Measurements from ENCODE around the gene CDKN2A. TPM values are rescaled to one million over a fixed set of nuclear protein-coding genes. Genes with fewer than 3 reads are reported as not detected.
A peak's percentile ranks its signal among the peaks of the same experiment; 100 is the strongest.

The CDKN2A gene
- total RNA-seq, 1 donor from 2014 or later: not detected

GRCh38 chr9:22008717-22009505 lies 14.7 kb upstream of the CDKN2A start, which contains the start of gene CDKN2B:
TSS of gene CDKN2B (minus strand) at chr9:22009305. CDS start at chr9:22008953, 352 bp downstream.
- H3K9me3 ChIP-seq (ENCODE audit: control insufficient read depth in 3 of 3, low read length in 3 of 3): no peaks in the 10 kb centered on the region
- peak within 1 kb of the TSS; percentile 91 for H3K27ac ChIP-seq (ENCODE audit: low read depth, low read length)
- peak within 1 kb of the TSS; percentile 80 to 93 (median 92) for H3K4me3 ChIP-seq (ENCODE audit: low read length in 3 of 3)
- peaks cover 4 to 9% (median 4%) of the 10 kb centered on the region in 3 donors for H3K36me3 ChIP-seq (ENCODE audit: control insufficient read depth in 3 of 3, insufficient read depth in 3 of 3, low read length in 3 of 3)
- H3K4me1 ChIP-seq (ENCODE audit: control insufficient read depth in 3 of 3, insufficient read depth in 3 of 3, low read length in 3 of 3): peaks cover 3 to 14% (median 3%) of the 10 kb centered on the region in 3 donors
- peak within 1 kb of the TSS; percentile 79 to 92 (median 88) for H3K9ac ChIP-seq (ENCODE audit: low read depth in 1 of 3, low read length in 3 of 3)
- peaks cover 5 to 18% (median 5%) of the 10 kb centered on the region in 3 donors for H3K27me3 ChIP-seq (ENCODE audit: control insufficient read depth in 3 of 3, insufficient read depth in 3 of 3, low read length in 3 of 3)

GRCh38 chr9:22008384-22008716 lies 14.2 kb upstream of the CDKN2A start:
- Histone ChIP-seq H3K27me3 (ENCODE audit: control insufficient read depth in 3 of 3, insufficient read depth in 3 of 3, low read length in 3 of 3) (peaks cover 5 to 18% (median 5%) of the 10 kb centered on the region in 3 donors), H3K9me3 (ENCODE audit: control insufficient read depth in 3 of 3, low read length in 3 of 3) (no peaks in the 10 kb centered on the region), H3K4me3 (ENCODE audit: low read length in 3 of 3) (peak overlapping the region; percentile 80 to 93 (median 92)), H3K4me1 (ENCODE audit: control insufficient read depth in 3 of 3, insufficient read depth in 3 of 3, low read length in 3 of 3) (peaks cover 3 to 14% (median 3%) of the 10 kb centered on the region in 3 donors), H3K27ac (ENCODE audit: low read depth, low read length) (peak overlapping the region; percentile 91), H3K36me3 (ENCODE audit: control insufficient read depth in 3 of 3, insufficient read depth in 3 of 3, low read length in 3 of 3) (peaks cover 4 to 9% (median 4%) of the 10 kb centered on the region in 3 donors), H3K9ac (ENCODE audit: low read depth in 1 of 3, low read length in 3 of 3) (peak overlapping the region; percentile 79 to 92 (median 88))

- Histone ChIP-seq H3K4me3 (ENCODE audit: low read length in 3 of 3) (no peak overlapping the region), H3K27me3 (ENCODE audit: control insufficient read depth in 3 of 3, insufficient read depth in 3 of 3, low read length in 3 of 3) (peaks cover 3 to 18% (median 5%) of the 10 kb centered on the region in 3 donors), H3K36me3 (ENCODE audit: control insufficient read depth in 3 of 3, insufficient read depth in 3 of 3, low read length in 3 of 3) (peaks cover 4 to 9% (median 4%) of the 10 kb centered on the region in 3 donors), H3K9ac (ENCODE audit: low read depth in 1 of 3, low read length in 3 of 3) (no peak overlapping the region), H3K27ac (ENCODE audit: low read depth, low read length) (no peak overlapping the region), H3K4me1 (ENCODE audit: control insufficient read depth in 3 of 3, insufficient read depth in 3 of 3, low read length in 3 of 3) (peaks cover 3 to 14% (median 3%) of the 10 kb centered on the region in 3 donors), H3K9me3 (ENCODE audit: control insufficient read depth in 3 of 3, low read length in 3 of 3) (no peaks in the 10 kb centered on the region)
Observed at GRCh38 chr9:22005702-22006606, 11.8 kb upstream of the CDKN2A start.

GRCh38 chr9:22005021-22005701 lies 11.0 kb upstream of the CDKN2A start:
- Histone ChIP-seq H3K27ac (ENCODE audit: low read depth, low read length) (no peak overlapping the region), H3K27me3 (ENCODE audit: control insufficient read depth in 3 of 3, insufficient read depth in 3 of 3, low read length in 3 of 3) (peaks cover 3 to 18% (median 5%) of the 10 kb centered on the region in 3 donors), H3K4me3 (ENCODE audit: low read length in 3 of 3) (no peak overlapping the region), H3K36me3 (ENCODE audit: control insufficient read depth in 3 of 3, insufficient read depth in 3 of 3, low read length in 3 of 3) (peaks cover 4 to 9% (median 4%) of the 10 kb centered on the region in 3 donors), H3K4me1 (ENCODE audit: control insufficient read depth in 3 of 3, insufficient read depth in 3 of 3, low read length in 3 of 3) (peaks cover 3 to 14% (median 3%) of the 10 kb centered on the region in 3 donors), H3K9me3 (ENCODE audit: control insufficient read depth in 3 of 3, low read length in 3 of 3) (no peaks in the 10 kb centered on the region), H3K9ac (ENCODE audit: low read depth in 1 of 3, low read length in 3 of 3) (no peak overlapping the region)

- peaks cover 3 to 16% (median 5%) of the 10 kb centered on the region in 3 donors for H3K27me3 ChIP-seq (ENCODE audit: control insufficient read depth in 3 of 3, insufficient read depth in 3 of 3, low read length in 3 of 3)
- H3K36me3 ChIP-seq (ENCODE audit: control insufficient read depth in 3 of 3, insufficient read depth in 3 of 3, low read length in 3 of 3): peaks cover 4 to 9% (median 4%) of the 10 kb centered on the region in 3 donors
- H3K27ac ChIP-seq (ENCODE audit: low read depth, low read length): no peak overlapping the region
- no peak overlapping the region for H3K4me3 ChIP-seq (ENCODE audit: low read length in 3 of 3)
- H3K4me1 ChIP-seq (ENCODE audit: control insufficient read depth in 3 of 3, insufficient read depth in 3 of 3, low read length in 3 of 3): no peaks in the 10 kb centered on the region
- H3K9me3 ChIP-seq (ENCODE audit: control insufficient read depth in 3 of 3, low read length in 3 of 3): no peaks in the 10 kb centered on the region
- H3K9ac ChIP-seq (ENCODE audit: low read depth in 1 of 3, low read length in 3 of 3): no peak overlapping the region
Observed at GRCh38 chr9:22002038-22002437, 7.8 kb upstream of the CDKN2A start.

- no peak overlapping the region for H3K27ac ChIP-seq (ENCODE audit: low read depth, low read length)
- H3K27me3 ChIP-seq (ENCODE audit: control insufficient read depth in 3 of 3, insufficient read depth in 3 of 3, low read length in 3 of 3): peaks cover 0 to 11% (median 11%) of the 10 kb centered on the region in 3 donors
- no peak overlapping the region for H3K9ac ChIP-seq (ENCODE audit: low read depth in 1 of 3, low read length in 3 of 3)
- H3K9me3 ChIP-seq (ENCODE audit: control insufficient read depth in 3 of 3, low read length in 3 of 3): no peaks in the 10 kb centered on the region
- peaks cover 5 to 12% (median 11%) of the 10 kb centered on the region in 3 donors for H3K4me1 ChIP-seq (ENCODE audit: control insufficient read depth in 3 of 3, insufficient read depth in 3 of 3, low read length in 3 of 3)
- no peaks in the 10 kb centered on the region for H3K36me3 ChIP-seq (ENCODE audit: control insufficient read depth in 3 of 3, insufficient read depth in 3 of 3, low read length in 3 of 3)
- H3K4me3 ChIP-seq (ENCODE audit: low read length in 3 of 3): no peak overlapping the region
Observed at GRCh38 chr9:21998026-21998425, 3.8 kb upstream of the CDKN2A start.

GRCh38 chr9:21997480-21997879 lies 3.3 kb upstream of the CDKN2A start:
- peaks cover 0 to 11% (median 11%) of the 10 kb centered on the region in 3 donors for H3K27me3 ChIP-seq (ENCODE audit: control insufficient read depth in 3 of 3, insufficient read depth in 3 of 3, low read length in 3 of 3)
- H3K9ac ChIP-seq (ENCODE audit: low read depth in 1 of 3, low read length in 3 of 3): no peak overlapping the region
- H3K36me3 ChIP-seq (ENCODE audit: control insufficient read depth in 3 of 3, insufficient read depth in 3 of 3, low read length in 3 of 3): no peaks in the 10 kb centered on the region
- no peak overlapping the region for H3K4me3 ChIP-seq (ENCODE audit: low read length in 3 of 3)
- peaks cover 5 to 12% (median 11%) of the 10 kb centered on the region in 3 donors for H3K4me1 ChIP-seq (ENCODE audit: control insufficient read depth in 3 of 3, insufficient read depth in 3 of 3, low read length in 3 of 3)
- H3K9me3 ChIP-seq (ENCODE audit: control insufficient read depth in 3 of 3, low read length in 3 of 3): no peaks in the 10 kb centered on the region
- H3K27ac ChIP-seq (ENCODE audit: low read depth, low read length): no peak overlapping the region

- peaks cover 5 to 12% (median 11%) of the 10 kb centered on the region in 3 donors for H3K4me1 ChIP-seq (ENCODE audit: control insufficient read depth in 3 of 3, insufficient read depth in 3 of 3, low read length in 3 of 3)
- no peaks in the 10 kb centered on the region for H3K36me3 ChIP-seq (ENCODE audit: control insufficient read depth in 3 of 3, insufficient read depth in 3 of 3, low read length in 3 of 3)
- peaks cover 0 to 11% (median 11%) of the 10 kb centered on the region in 3 donors for H3K27me3 ChIP-seq (ENCODE audit: control insufficient read depth in 3 of 3, insufficient read depth in 3 of 3, low read length in 3 of 3)
- H3K4me3 ChIP-seq (ENCODE audit: low read length in 3 of 3): no peak overlapping the region
- no peak overlapping the region for H3K9ac ChIP-seq (ENCODE audit: low read depth in 1 of 3, low read length in 3 of 3)
- H3K9me3 ChIP-seq (ENCODE audit: control insufficient read depth in 3 of 3, low read length in 3 of 3): no peaks in the 10 kb centered on the region
- H3K27ac ChIP-seq (ENCODE audit: low read depth, low read length): no peak overlapping the region
Observed at GRCh38 chr9:21996858-21997257, 2.7 kb upstream of the CDKN2A start.

GRCh38 chr9:21996438-21996837 lies 2.2 kb upstream of the CDKN2A start:
- H3K36me3 ChIP-seq (ENCODE audit: control insufficient read depth in 3 of 3, insufficient read depth in 3 of 3, low read length in 3 of 3): no peaks in the 10 kb centered on the region
- peaks cover 2 to 14% (median 11%) of the 10 kb centered on the region in 3 donors for H3K27me3 ChIP-seq (ENCODE audit: control insufficient read depth in 3 of 3, insufficient read depth in 3 of 3, low read length in 3 of 3)
- H3K9ac ChIP-seq (ENCODE audit: low read depth in 1 of 3, low read length in 3 of 3): no peak overlapping the region
- H3K27ac ChIP-seq (ENCODE audit: low read depth, low read length): no peak overlapping the region
- H3K4me1 ChIP-seq (ENCODE audit: control insufficient read depth in 3 of 3, insufficient read depth in 3 of 3, low read length in 3 of 3): peaks cover 5 to 12% (median 11%) of the 10 kb centered on the region in 3 donors
- no peak overlapping the region for H3K4me3 ChIP-seq (ENCODE audit: low read length in 3 of 3)
- no peaks in the 10 kb centered on the region for H3K9me3 ChIP-seq (ENCODE audit: control insufficient read depth in 3 of 3, low read length in 3 of 3)
